Gastroesophageal sphincter (tissue), 4 donors: Measurements from ENCODE around the gene SLC30A5. TPM values are rescaled to one million over a fixed set of nuclear protein-coding genes. Genes with fewer than 3 reads are reported as not detected.

Experiments used
- ATAC-seq: fragments of 150-250 bp; one replicate; pipeline ENCODE4 v1.9.1; 2016; ENCODE audit warnings: mild to moderate bottlenecking, moderate library complexity
- H3K27ac ChIP-seq, 4 donors: fragments of 200-600 bp; sonication (generic) in 3 of 4; 1 replicate in 3 of 4; 2 replicates in 1 of 4; pipeline ENCODE4 v1.5.1; 2016 to 2019
- H3K27me3 ChIP-seq: fragments of 200-600 bp; sonication (generic); one replicate; pipeline ENCODE4 v1.5.1; 2019
- H3K36me3 ChIP-seq, 2 donors: fragments of 200-600 bp; sonication (generic); one replicate each; pipeline ENCODE4 v1.5.1; 2019; ENCODE audit warnings: control low read depth in 1 of 2
- H3K4me1 ChIP-seq, 3 donors: fragments of 200-600 bp; sonication (generic); 1 replicate in 2 of 3; 2 replicates in 1 of 3; pipeline ENCODE4 v1.5.1; 2016 to 2019; ENCODE audit warnings: control low read depth in 2 of 3
- H3K4me3 ChIP-seq, 2 donors: fragments of 200-600 bp; sonication (generic); one replicate each; pipeline ENCODE4 v1.5.1; 2019; ENCODE audit warnings: mild to moderate bottlenecking in 1 of 2, moderate library complexity in 1 of 2
- H3K9me3 ChIP-seq, 3 donors: fragments of 200-600 bp; sonication (generic); one replicate each; pipeline ENCODE4 v1.5.1; 2017 to 2019; ENCODE audit warnings: control low read depth in 2 of 3
- CTCF ChIP-seq, 4 experiments: fragments of 200-600 bp in 2 of 4; fragments of 450-650 bp in 2 of 4; sonication (generic) in 1 of 4; IDR thresholded peaks; one replicate each; pipeline ENCODE4 v1.5.1; 2017 to 2019; ENCODE audit warnings: antibody characterized with exemption in 4 of 4, mild to moderate bottlenecking in 2 of 4, moderate library complexity in 2 of 4
- EP300 ChIP-seq: sonication (generic); formaldehyde crosslinking; IDR thresholded peaks from one replicate; pipeline ENCODE4 v1.6.1; 2017; ENCODE audit warnings: antibody characterized with exemption, mild to moderate bottlenecking
- POLR2A ChIP-seq, 2 donors: fragments of 450-650 bp; IDR thresholded peaks; one replicate each; pipeline ENCODE4 v1.6.1; 2017; ENCODE audit warnings: antibody characterized with exemption in 2 of 2, mild to moderate bottlenecking in 2 of 2, moderate library complexity in 1 of 2
- POLR2AphosphoS5 ChIP-seq: sonication (generic); formaldehyde crosslinking; IDR thresholded peaks from one replicate; pipeline ENCODE4 v1.6.1; 2017; ENCODE audit warnings: antibody characterized with exemption
- WGBS, 2 donors: methylation state at CpG; one replicate each; pipeline ENCODE4 v1.1.5; 2018; ENCODE audit warnings: low coverage in 1 of 2; 5-methylcytosine and 5-hydroxymethylcytosine counted together
- total RNA-seq, 4 donors: library from RNA; depleted of rRNA; stranded (reverse); fragments of >200 nt; gene quantifications; one replicate each; pipeline ENCODE4 v1.1.0, GENCODE V29; 2016

SLC30A5 gene
- total RNA-seq, 4 donors from 2014 or later, result 33.7 to 48.1 (median 36.1) TPM

GRCh38 chr5:69049796-69050195 lies 44.0 kb upstream of the SLC30A5 start:
- no peak overlapping the region for H3K4me3 ChIP-seq
- no peaks in the 10 kb centered on the region for H3K27me3 ChIP-seq
- H3K9me3 ChIP-seq, result no peaks in the 10 kb centered on the region
- WGBS, 2 donors, result 27 to 51% methylated on average over 2 of the region's 2 CpGs
- no peak overlapping the region for H3K27ac ChIP-seq
- no peaks in the 10 kb centered on the region for H3K4me1 ChIP-seq
- H3K36me3 ChIP-seq, result no peaks in the 10 kb centered on the region
- ATAC-seq, result no peak
- TF ChIP-seq CTCF (IDR thresholded peaks at IDR 0.05), result no peak
- no peak for TF ChIP-seq EP300
- TF ChIP-seq POLR2AphosphoS5, result no peak
- no peak for TF ChIP-seq POLR2A (IDR thresholded peaks at IDR 0.05)

- H3K4me3 ChIP-seq, result no peak overlapping the region
- no peaks in the 10 kb centered on the region for H3K36me3 ChIP-seq
- no peaks in the 10 kb centered on the region for H3K9me3 ChIP-seq
- WGBS, 2 donors, result 61 to 75% methylated on average over 3 of the region's 3 CpGs
- no peaks in the 10 kb centered on the region for H3K27me3 ChIP-seq
- no peak for ATAC-seq
- no peak for TF ChIP-seq POLR2A (IDR thresholded peaks at IDR 0.05)
- TF ChIP-seq POLR2AphosphoS5, result no peak
- no peak for TF ChIP-seq CTCF (IDR thresholded peaks at IDR 0.05)
- no peak for TF ChIP-seq EP300
- no peak overlapping the region for H3K27ac ChIP-seq
- H3K4me1 ChIP-seq, result no peaks in the 10 kb centered on the region
Measured at GRCh38 chr5:69050214-69050613, 43.6 kb upstream of the SLC30A5 start.

GRCh38 chr5:69052181-69052580 lies 41.6 kb upstream of the SLC30A5 start:
- no peak for ATAC-seq
- no peaks in the 10 kb centered on the region for H3K27me3 ChIP-seq
- H3K27ac ChIP-seq, result no peak overlapping the region
- H3K4me1 ChIP-seq, result no peaks in the 10 kb centered on the region
- TF ChIP-seq POLR2A (IDR thresholded peaks at IDR 0.05) (no peak), CTCF (IDR thresholded peaks at IDR 0.05) (no peak), EP300 (no peak), POLR2AphosphoS5 (no peak)
- no peak overlapping the region for H3K4me3 ChIP-seq
- H3K36me3 ChIP-seq, result no peaks in the 10 kb centered on the region
- 80 to 88% methylated on average over 5 to 6 of the region's 6 CpGs for WGBS, 2 donors
- H3K9me3 ChIP-seq, result no peaks in the 10 kb centered on the region

- TF ChIP-seq EP300, result no peak
- no peak for TF ChIP-seq CTCF (IDR thresholded peaks at IDR 0.05)
- TF ChIP-seq POLR2A (IDR thresholded peaks at IDR 0.05), result no peak
- no peak for TF ChIP-seq POLR2AphosphoS5
- Histone ChIP-seq H3K9me3 (no peaks in the 10 kb centered on the region), H3K27me3 (no peaks in the 10 kb centered on the region), H3K4me1 (no peaks in the 10 kb centered on the region), H3K27ac (no peak overlapping the region), H3K4me3 (no peak overlapping the region), H3K36me3 (no peaks in the 10 kb centered on the region)
- ATAC-seq, result no peak
- 92% methylated on average over 3 of the region's 32 CpGs; no CpG with 5 or more reads in 1 of the 2 donors for WGBS, 2 donors
Measured at GRCh38 chr5:69074664-69075521, 18.9 kb upstream of the SLC30A5 start.
